Upper lobe of left lung (tissue), 4 donors: ENCODE measurements around the gene SPATA32.

Experiments used
- POLR2A ChIP-seq, 4 donors: fragments of 450-650 bp; IDR thresholded peaks; one replicate each; pipeline ENCODE4 v1.5.1; 2016 to 2017; ENCODE audit warnings: antibody characterized with exemption in 4 of 4, mild to moderate bottlenecking in 2 of 4
- POLR2AphosphoS5 ChIP-seq, 2 donors: sonication (generic); formaldehyde crosslinking; IDR thresholded peaks; one replicate each; pipeline ENCODE4 v1.5.1; 2017; ENCODE audit warnings: antibody characterized with exemption in 2 of 2
- TF ChIP-seq, protein P1 (sequence below), 6 experiments: fragments of 450-650 bp in 4 of 6; fragments of 200-600 bp in 2 of 6; sonication (generic) in 2 of 6; IDR thresholded peaks; one replicate each; pipeline ENCODE4 v1.5.1; 2016 to 2019; ENCODE audit warnings: antibody characterized with exemption in 6 of 6

- no peak for TF ChIP-seq POLR2AphosphoS5 (IDR thresholded peaks at IDR 0.05)
- TF ChIP-seq, protein P1, sequence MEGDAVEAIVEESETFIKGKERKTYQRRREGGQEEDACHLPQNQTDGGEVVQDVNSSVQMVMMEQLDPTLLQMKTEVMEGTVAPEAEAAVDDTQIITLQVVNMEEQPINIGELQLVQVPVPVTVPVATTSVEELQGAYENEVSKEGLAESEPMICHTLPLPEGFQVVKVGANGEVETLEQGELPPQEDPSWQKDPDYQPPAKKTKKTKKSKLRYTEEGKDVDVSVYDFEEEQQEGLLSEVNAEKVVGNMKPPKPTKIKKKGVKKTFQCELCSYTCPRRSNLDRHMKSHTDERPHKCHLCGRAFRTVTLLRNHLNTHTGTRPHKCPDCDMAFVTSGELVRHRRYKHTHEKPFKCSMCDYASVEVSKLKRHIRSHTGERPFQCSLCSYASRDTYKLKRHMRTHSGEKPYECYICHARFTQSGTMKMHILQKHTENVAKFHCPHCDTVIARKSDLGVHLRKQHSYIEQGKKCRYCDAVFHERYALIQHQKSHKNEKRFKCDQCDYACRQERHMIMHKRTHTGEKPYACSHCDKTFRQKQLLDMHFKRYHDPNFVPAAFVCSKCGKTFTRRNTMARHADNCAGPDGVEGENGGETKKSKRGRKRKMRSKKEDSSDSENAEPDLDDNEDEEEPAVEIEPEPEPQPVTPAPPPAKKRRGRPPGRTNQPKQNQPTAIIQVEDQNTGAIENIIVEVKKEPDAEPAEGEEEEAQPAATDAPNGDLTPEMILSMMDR (IDR thresholded peaks at IDR 0.05) = no peak
- no peak for TF ChIP-seq POLR2A (IDR thresholded peaks at IDR 0.05)
Observed at GRCh38 chr17:45305530-45306087, 43.7 kb upstream of the SPATA32 start.
